GM23338 (cell line): ENCODE measurements around the gene PPP1CB.

Experiments used
- CREB1 ChIP-seq: fragments of 250-450 bp; sonication (Bioruptor Pico); IDR thresholded peaks from 2 replicates; pipeline ENCODE4 v1.5.0; 2020; ENCODE audit warnings: low read depth, mild to moderate bottlenecking, moderate library complexity
- ETS1 ChIP-seq: IDR thresholded peaks from 2 replicates; pipeline ENCODE4 v1.6.1; 2016; ENCODE audit warnings: antibody characterized with exemption
- EZH2 ChIP-seq: fragments of 200-600 bp; sonication (generic); IDR thresholded peaks from one replicate; pipeline ENCODE4 v1.8.0; 2017; ENCODE audit warnings: antibody characterized with exemption, mild to moderate bottlenecking, low read depth; ENCODE audit not compliant: unreplicated experiment
- EZH2phosphoT487 ChIP-seq: fragments of 200-600 bp; sonication (generic); IDR thresholded peaks from one replicate; pipeline ENCODE4 v1.8.1; 2018; ENCODE audit warnings: antibody characterized with exemption; ENCODE audit not compliant: unreplicated experiment
- JUNB ChIP-seq: IDR thresholded peaks from one replicate; pipeline ENCODE4 v1.6.1; 2016; ENCODE audit warnings: antibody characterized with exemption; ENCODE audit not compliant: unreplicated experiment
- NANOG ChIP-seq: IDR thresholded peaks from 2 replicates; pipeline ENCODE4 v1.6.1; 2016; ENCODE audit warnings: antibody characterized with exemption, borderline replicate concordance
- POLR2AphosphoS5 ChIP-seq: IDR thresholded peaks from 2 replicates; pipeline ENCODE4 v1.6.1; 2016; ENCODE audit warnings: antibody characterized with exemption, low read depth
- ZNF114 ChIP-seq: fragments of 250-450 bp; sonication (Bioruptor Pico); IDR thresholded peaks from 2 replicates; pipeline ENCODE4 v1.5.0; 2020; ENCODE audit warnings: mild to moderate bottlenecking, moderate library complexity
- ZNF331 ChIP-seq: fragments of 250-450 bp; sonication (Bioruptor Pico); IDR thresholded peaks from 2 replicates; pipeline ENCODE4 v1.5.0; 2020; ENCODE audit warnings: low read depth, mild to moderate bottlenecking, moderate library complexity
- TF ChIP-seq, protein P1 (sequence below): fragments of 250-450 bp; sonication (Bioruptor Pico); IDR thresholded peaks from 2 replicates; pipeline ENCODE4 v1.5.0; 2020; ENCODE audit warnings: mild to moderate bottlenecking, moderate library complexity
- TF ChIP-seq, protein P2 (sequence below), 2 experiments: fragments of 200-600 bp in 1 of 2; sonication (generic) in 1 of 2; conservative IDR thresholded peaks; 2 replicates each; pipeline versions ENCODE4 v1.5.1 to v1.6.1; 2016 to 2017; ENCODE audit warnings: antibody characterized with exemption in 2 of 2, low read depth in 2 of 2, mild to moderate bottlenecking in 2 of 2, moderate library complexity in 1 of 2
- TF ChIP-seq, protein P3 (sequence below): IDR thresholded peaks from one replicate; pipeline ENCODE4 v1.6.1; 2018; ENCODE audit warnings: antibody characterized with exemption; ENCODE audit not compliant: unreplicated experiment

- TF ChIP-seq, protein P1, sequence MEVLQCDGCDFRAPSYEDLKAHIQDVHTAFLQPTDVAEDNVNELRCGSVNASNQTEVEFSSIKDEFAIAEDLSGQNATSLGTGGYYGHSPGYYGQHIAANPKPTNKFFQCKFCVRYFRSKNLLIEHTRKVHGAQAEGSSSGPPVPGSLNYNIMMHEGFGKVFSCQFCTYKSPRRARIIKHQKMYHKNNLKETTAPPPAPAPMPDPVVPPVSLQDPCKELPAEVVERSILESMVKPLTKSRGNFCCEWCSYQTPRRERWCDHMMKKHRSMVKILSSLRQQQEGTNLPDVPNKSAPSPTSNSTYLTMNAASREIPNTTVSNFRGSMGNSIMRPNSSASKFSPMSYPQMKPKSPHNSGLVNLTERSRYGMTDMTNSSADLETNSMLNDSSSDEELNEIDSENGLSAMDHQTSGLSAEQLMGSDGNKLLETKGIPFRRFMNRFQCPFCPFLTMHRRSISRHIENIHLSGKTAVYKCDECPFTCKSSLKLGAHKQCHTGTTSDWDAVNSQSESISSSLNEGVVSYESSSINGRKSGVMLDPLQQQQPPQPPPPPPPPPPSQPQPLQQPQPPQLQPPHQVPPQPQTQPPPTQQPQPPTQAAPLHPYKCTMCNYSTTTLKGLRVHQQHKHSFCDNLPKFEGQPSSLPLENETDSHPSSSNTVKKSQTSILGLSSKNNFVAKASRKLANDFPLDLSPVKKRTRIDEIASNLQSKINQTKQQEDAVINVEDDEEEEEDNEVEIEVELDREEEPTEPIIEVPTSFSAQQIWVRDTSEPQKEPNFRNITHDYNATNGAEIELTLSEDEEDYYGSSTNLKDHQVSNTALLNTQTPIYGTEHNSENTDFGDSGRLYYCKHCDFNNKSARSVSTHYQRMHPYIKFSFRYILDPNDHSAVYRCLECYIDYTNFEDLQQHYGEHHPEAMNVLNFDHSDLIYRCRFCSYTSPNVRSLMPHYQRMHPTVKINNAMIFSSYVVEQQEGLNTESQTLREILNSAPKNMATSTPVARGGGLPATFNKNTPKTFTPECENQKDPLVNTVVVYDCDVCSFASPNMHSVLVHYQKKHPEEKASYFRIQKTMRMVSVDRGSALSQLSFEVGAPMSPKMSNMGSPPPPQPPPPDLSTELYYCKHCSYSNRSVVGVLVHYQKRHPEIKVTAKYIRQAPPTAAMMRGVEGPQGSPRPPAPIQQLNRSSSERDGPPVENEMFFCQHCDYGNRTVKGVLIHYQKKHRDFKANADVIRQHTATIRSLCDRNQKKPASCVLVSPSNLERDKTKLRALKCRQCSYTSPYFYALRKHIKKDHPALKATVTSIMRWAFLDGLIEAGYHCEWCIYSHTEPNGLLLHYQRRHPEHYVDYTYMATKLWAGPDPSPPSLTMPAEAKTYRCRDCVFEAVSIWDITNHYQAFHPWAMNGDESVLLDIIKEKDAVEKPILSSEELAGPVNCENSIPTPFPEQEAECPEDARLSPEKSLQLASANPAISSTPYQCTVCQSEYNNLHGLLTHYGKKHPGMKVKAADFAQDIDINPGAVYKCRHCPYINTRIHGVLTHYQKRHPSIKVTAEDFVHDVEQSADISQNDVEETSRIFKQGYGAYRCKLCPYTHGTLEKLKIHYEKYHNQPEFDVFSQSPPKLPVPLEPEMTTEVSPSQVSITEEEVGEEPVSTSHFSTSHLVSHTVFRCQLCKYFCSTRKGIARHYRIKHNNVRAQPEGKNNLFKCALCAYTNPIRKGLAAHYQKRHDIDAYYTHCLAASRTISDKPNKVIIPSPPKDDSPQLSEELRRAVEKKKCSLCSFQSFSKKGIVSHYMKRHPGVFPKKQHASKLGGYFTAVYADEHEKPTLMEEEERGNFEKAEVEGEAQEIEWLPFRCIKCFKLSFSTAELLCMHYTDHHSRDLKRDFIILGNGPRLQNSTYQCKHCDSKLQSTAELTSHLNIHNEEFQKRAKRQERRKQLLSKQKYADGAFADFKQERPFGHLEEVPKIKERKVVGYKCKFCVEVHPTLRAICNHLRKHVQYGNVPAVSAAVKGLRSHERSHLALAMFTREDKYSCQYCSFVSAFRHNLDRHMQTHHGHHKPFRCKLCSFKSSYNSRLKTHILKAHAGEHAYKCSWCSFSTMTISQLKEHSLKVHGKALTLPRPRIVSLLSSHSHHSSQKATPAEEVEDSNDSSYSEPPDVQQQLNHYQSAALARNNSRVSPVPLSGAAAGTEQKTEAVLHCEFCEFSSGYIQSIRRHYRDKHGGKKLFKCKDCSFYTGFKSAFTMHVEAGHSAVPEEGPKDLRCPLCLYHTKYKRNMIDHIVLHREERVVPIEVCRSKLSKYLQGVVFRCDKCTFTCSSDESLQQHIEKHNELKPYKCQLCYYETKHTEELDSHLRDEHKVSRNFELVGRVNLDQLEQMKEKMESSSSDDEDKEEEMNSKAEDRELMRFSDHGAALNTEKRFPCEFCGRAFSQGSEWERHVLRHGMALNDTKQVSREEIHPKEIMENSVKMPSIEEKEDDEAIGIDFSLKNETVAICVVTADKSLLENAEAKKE (CRISPR knock-in tag) = no peak
- TF ChIP-seq, protein P2, sequence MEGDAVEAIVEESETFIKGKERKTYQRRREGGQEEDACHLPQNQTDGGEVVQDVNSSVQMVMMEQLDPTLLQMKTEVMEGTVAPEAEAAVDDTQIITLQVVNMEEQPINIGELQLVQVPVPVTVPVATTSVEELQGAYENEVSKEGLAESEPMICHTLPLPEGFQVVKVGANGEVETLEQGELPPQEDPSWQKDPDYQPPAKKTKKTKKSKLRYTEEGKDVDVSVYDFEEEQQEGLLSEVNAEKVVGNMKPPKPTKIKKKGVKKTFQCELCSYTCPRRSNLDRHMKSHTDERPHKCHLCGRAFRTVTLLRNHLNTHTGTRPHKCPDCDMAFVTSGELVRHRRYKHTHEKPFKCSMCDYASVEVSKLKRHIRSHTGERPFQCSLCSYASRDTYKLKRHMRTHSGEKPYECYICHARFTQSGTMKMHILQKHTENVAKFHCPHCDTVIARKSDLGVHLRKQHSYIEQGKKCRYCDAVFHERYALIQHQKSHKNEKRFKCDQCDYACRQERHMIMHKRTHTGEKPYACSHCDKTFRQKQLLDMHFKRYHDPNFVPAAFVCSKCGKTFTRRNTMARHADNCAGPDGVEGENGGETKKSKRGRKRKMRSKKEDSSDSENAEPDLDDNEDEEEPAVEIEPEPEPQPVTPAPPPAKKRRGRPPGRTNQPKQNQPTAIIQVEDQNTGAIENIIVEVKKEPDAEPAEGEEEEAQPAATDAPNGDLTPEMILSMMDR (conservative IDR thresholded peaks at IDR 0.05; ENCODE audit: low read depth in 2 of 2) = no peak
- TF ChIP-seq, protein P3, sequence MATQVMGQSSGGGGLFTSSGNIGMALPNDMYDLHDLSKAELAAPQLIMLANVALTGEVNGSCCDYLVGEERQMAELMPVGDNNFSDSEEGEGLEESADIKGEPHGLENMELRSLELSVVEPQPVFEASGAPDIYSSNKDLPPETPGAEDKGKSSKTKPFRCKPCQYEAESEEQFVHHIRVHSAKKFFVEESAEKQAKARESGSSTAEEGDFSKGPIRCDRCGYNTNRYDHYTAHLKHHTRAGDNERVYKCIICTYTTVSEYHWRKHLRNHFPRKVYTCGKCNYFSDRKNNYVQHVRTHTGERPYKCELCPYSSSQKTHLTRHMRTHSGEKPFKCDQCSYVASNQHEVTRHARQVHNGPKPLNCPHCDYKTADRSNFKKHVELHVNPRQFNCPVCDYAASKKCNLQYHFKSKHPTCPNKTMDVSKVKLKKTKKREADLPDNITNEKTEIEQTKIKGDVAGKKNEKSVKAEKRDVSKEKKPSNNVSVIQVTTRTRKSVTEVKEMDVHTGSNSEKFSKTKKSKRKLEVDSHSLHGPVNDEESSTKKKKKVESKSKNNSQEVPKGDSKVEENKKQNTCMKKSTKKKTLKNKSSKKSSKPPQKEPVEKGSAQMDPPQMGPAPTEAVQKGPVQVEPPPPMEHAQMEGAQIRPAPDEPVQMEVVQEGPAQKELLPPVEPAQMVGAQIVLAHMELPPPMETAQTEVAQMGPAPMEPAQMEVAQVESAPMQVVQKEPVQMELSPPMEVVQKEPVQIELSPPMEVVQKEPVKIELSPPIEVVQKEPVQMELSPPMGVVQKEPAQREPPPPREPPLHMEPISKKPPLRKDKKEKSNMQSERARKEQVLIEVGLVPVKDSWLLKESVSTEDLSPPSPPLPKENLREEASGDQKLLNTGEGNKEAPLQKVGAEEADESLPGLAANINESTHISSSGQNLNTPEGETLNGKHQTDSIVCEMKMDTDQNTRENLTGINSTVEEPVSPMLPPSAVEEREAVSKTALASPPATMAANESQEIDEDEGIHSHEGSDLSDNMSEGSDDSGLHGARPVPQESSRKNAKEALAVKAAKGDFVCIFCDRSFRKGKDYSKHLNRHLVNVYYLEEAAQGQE = no peak
- no peak for TF ChIP-seq EZH2phosphoT487
- TF ChIP-seq POLR2AphosphoS5 = no peak
- no peak for TF ChIP-seq JUNB
- TF ChIP-seq EZH2 = no peak
- no peak for TF ChIP-seq NANOG
- no peak for TF ChIP-seq CREB1 (CRISPR knock-in tag)
- no peak for TF ChIP-seq ETS1
- no peak for TF ChIP-seq ZNF331
- TF ChIP-seq ZNF114 (CRISPR knock-in tag) = no peak
Observed at GRCh38 chr2:28835781-28836180, 84.2 kb downstream of the PPP1CB start.
